ENCODE results near the gene SREK1IP1. TPM values are rescaled to one million over a fixed set of nuclear protein-coding genes. Genes with fewer than 3 reads are reported as not detected.

Gene SREK1IP1
- total RNA-seq, 1 experiment from 2014 or later, result 5.3 TPM

DNA sequence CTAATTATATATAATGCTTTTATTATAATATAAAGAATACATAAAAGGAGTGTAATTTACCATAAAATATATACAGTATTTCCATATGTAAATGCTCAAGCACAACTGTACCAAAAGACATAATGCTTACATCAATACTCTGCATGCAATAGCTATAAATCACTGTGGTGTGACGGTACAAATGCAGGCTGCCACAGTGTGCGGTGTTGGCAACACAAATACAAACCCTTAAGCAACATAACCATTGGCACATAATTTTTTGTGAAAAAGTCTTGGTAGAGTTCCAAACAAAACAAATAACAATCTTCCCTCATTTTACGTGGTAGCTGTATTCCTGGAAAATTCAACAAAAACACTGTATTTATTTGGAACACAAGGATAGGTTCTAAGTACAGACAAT, 80.1 kb downstream of the SREK1IP1 start:
- DNase-seq (ENCODE audit: low spot score), result no peak

- DNase-seq (ENCODE audit: low spot score), result no peak
These were observed 82.6 kb downstream of the SREK1IP1 start for GRCh38 chr5:64685866-64686265.

DNA sequence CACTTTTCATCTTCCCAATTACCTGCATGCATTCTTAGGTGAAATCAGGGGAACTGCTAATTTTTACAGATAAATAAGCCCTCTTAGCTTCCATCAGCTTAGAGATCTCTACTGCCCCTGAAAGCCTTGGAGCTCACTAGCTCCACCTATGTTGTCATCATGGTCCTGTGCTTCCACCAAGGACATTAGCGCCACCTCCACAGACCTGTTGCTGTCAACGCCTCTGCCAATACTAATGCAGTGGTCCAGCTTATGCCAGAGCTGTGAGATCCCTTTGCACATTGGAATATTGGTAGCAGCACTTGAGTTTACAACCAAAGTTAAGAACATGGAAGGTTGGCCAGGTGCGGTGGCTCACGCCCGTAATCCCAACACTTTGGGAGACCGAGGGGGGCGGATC, 85.9 kb downstream of the SREK1IP1 start:
- peak; percentile 11 for DNase-seq (ENCODE audit: low spot score)

DNA sequence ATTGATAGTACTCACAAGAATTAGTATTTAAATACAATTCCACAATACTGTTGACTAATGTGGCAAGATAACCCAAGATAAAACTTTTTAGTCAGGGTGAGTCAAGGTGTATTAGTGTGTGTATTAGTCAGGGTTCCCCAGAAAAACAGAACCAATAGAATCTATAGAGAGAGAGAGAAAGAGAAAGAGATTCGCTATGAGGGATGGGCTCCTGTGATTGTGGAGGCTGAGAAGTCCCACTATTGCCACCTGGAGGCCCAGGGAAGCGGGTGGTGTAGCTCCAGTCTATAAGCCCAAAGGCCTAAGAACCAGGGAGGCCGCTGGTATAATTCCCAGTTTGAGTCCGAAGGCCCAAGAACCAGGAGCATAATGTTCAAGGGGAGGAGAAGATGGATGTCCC, 88.2 kb downstream of the SREK1IP1 start:
- peak; percentile 35 for DNase-seq (ENCODE audit: low spot score)

- no peak for DNase-seq (ENCODE audit: low spot score)
These were observed 90.1 kb downstream of the SREK1IP1 start for GRCh38 chr5:64678374-64678773.

DNA sequence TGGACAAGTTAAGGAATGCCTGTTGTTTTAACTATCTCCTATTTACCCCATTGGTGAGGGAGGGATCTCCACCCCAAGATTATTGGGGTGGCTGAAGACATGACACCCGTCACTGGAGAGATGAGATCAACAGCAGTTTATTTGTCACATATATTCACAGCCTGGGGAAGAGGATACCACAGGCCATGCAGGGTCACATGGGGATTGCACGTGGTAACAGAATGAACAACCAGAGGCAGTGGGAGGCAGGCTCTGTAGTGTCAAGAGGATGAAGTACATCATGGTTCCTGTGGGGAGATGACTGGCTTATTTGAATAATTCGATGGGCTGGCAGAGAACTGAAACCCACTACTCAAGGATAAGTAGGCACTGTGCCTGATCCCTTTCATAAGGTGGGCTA, 96.8 kb downstream of the SREK1IP1 start:
- DNase-seq (ENCODE audit: low spot score), result no peak

- DNase-seq (ENCODE audit: low spot score), result no peak
These were observed 98.2 kb downstream of the SREK1IP1 start for GRCh38 chr5:64670277-64670676.

Other genes with a start within 250 kb of the SREK1IP1 start
- gene SHISAL2B, start 78.2 kb downstream of the SREK1IP1 start, total RNA-seq (2014; rRNA removed; shearing (Covaris generic)), result not detected in 2 replicates
- 9.6 and 10.8 TPM in 2 replicates for gene CWC27, start 239 bp upstream of the SREK1IP1 start, total RNA-seq (2014; rRNA removed; shearing (Covaris generic))